ENCODE results near the gene GRM2.

GRM2 gene

DNA sequence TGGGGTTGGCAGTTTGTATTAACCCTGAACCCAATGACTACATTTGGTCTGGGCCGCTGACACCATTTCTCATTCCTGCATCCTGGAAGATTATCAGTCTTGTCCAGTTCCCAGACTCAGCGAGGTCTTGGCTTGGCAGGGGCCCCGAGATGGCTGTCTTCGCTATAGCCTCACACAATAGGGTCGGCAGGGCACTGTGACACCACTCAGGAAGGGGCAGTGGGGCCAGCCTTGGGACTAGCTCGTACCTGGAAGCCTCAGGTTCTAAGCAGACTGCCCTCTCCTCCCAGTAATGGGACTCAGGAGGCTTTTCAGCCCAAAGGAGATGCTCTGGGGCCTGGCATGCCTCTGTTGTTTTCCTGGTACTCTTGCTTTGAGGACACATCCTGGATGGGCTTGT, 26.7 kb upstream of the GRM2 start:
- DNase-seq (ENCODE audit: low read depth) = no peak
- TF ChIP-seq, protein P1, sequence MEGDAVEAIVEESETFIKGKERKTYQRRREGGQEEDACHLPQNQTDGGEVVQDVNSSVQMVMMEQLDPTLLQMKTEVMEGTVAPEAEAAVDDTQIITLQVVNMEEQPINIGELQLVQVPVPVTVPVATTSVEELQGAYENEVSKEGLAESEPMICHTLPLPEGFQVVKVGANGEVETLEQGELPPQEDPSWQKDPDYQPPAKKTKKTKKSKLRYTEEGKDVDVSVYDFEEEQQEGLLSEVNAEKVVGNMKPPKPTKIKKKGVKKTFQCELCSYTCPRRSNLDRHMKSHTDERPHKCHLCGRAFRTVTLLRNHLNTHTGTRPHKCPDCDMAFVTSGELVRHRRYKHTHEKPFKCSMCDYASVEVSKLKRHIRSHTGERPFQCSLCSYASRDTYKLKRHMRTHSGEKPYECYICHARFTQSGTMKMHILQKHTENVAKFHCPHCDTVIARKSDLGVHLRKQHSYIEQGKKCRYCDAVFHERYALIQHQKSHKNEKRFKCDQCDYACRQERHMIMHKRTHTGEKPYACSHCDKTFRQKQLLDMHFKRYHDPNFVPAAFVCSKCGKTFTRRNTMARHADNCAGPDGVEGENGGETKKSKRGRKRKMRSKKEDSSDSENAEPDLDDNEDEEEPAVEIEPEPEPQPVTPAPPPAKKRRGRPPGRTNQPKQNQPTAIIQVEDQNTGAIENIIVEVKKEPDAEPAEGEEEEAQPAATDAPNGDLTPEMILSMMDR (IDR thresholded peaks at IDR 0.05; ENCODE audit: low read depth, low read length, missing control alignments) = no peak
- no peak overlapping the region for H3K4me3 ChIP-seq (ENCODE audit: low read depth, low read length)
- in situ Hi-C loops (cut with HindIII; ENCODE audit: low sequenced_read_pairs) = no loop called here

DNA sequence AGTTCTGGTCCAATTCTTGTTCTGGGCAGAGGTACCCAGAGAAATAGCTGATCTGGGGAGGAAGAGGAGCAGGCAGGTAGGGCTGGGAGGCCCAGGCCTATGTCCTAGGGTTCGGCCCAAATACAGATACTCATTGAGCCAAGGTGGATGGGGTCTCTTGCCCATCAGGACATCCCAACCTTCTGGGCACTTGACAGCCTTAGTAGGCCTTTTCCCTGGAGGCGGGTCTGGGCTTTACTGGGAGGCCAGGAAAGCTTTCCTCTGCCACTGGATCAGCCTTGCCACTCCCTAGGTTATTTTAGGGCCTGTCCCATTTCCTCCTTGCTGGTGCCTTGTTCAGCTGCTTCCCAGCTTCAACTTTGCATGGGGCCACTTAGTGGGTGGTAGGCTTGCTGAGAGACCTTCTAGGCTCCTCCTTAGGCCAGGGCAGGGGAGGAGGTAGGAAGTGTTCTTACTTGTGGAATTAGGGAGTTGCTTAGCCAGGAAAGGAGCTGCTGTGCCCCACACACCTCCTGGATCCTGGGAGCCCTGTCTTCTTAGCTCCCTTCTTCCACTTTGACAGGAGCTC, 26.1 kb upstream of the GRM2 start:
- TF ChIP-seq, protein P1 (IDR thresholded peaks at IDR 0.05; ENCODE audit: low read depth, low read length, missing control alignments) = no peak
- in situ Hi-C loops (cut with HindIII; ENCODE audit: low sequenced_read_pairs) = no loop called here
- no peak overlapping the region for H3K4me3 ChIP-seq (ENCODE audit: low read depth, low read length)
- DNase-seq (ENCODE audit: low read depth) = no peak

DNA sequence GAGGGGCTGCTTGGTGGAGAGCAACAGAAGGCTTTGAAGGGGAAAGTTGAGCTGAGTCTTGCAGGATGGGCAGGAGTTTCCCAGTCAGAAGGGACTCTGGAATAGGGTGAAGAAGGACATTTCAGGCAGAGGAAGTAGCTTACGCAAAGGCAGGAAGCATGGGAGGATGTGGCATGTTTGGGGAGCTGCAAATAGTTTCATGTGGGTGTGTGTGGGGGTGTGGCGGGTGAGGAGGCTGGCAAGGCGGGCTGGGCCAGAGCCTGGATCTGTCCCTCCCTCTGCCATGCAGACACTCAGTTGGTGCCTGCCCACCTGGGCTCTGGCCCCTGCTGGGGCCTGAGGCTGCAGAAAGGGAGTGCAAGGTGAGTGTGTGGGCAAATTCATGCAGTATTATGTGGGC, 25.4 kb upstream of the GRM2 start:
- in situ Hi-C loops (cut with HindIII; ENCODE audit: low sequenced_read_pairs) = no loop called here
- no peak for DNase-seq (ENCODE audit: low read depth)
- no peak overlapping the region for H3K4me3 ChIP-seq (ENCODE audit: low read depth, low read length)
- TF ChIP-seq, protein P1 (IDR thresholded peaks at IDR 0.05; ENCODE audit: low read depth, low read length, missing control alignments) = no peak

DNA sequence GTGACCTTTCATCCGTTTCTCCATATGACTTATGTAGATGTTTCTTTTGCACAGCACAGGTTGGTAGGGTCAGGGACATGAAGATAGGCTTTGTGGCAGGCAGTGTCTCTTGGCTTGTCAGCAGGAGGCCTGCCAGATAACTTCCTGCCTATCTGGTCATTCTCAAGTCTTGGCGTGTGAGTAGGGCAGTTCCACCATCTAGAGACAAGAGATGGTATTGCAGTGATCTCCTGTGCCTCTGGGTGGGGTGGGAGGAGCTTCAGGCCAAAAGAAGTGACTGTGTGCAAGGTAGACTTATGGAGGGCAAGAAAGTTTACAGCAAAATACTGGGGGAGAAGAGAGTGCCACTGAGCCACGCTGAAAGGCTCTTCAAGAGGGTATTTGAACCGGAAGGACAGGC, 24.8 kb upstream of the GRM2 start:
- TF ChIP-seq, protein P1 (IDR thresholded peaks at IDR 0.05; ENCODE audit: low read depth, low read length, missing control alignments) = peak; percentile 84
- no peak overlapping the region for H3K4me3 ChIP-seq (ENCODE audit: low read depth, low read length)
- DNase-seq (ENCODE audit: low read depth) = peak; percentile 67
- in situ Hi-C loops (cut with HindIII; ENCODE audit: low sequenced_read_pairs) = no loop called here

DNA sequence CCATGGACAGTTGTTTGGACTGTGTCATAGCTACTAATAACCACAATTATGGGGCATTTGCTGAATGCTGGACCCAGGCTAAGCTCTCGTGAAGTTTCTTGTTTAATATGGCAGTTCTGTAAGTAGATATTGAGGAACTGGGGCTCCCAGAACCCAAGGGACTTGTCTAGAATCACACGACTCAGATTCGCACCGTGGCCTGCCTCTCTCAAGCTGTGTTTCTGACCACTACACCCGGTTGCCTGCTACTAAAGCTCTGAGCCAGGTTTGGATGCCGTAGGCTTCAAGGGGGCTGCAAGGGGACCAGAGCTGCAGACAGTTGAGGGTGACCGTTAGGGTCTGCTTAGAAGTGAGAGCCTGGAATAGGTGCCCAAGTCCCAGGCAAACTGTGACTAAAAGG, 24.3 kb upstream of the GRM2 start:
- H3K4me3 ChIP-seq (ENCODE audit: low read depth, low read length) = no peak overlapping the region
- in situ Hi-C loops (cut with HindIII; ENCODE audit: low sequenced_read_pairs) = no loop called here
- TF ChIP-seq, protein P1 (IDR thresholded peaks at IDR 0.05; ENCODE audit: low read depth, low read length, missing control alignments) = no peak
- no peak for DNase-seq (ENCODE audit: low read depth)

DNA sequence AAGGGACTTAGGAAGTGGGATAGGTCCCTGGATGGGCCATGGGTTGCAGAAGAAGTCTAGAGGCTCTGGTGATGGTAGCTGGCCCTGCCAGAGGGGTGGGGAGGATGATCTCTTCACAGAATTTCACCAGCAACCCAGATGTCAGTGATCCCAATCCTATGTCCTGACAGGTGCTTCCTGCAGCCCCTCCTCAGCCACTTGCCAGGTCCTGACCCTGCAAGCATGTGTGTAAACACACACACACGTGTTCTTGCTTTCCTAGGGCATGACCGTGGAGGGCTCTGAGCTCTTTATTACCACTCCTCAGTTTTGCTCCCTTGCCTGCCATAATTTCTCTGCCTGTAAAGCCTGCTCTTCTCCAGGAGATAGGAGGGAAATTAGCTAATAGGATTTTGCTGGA, 23.3 kb upstream of the GRM2 start:
- in situ Hi-C loops (cut with HindIII; ENCODE audit: low sequenced_read_pairs) = no loop called here
- DNase-seq (ENCODE audit: low read depth) = no peak
- no peak overlapping the region for H3K4me3 ChIP-seq (ENCODE audit: low read depth, low read length)
- TF ChIP-seq, protein P1 (IDR thresholded peaks at IDR 0.05; ENCODE audit: low read depth, low read length, missing control alignments) = no peak

All from astrocyte of the cerebellum (primary cell).